ENCODE results near the gene TDG. TPM values are rescaled to one million over a fixed set of nuclear protein-coding genes. Genes with fewer than 3 reads are reported as not detected.

The TDG gene
- total and polyA plus RNA-seq, 4 donors: 5.0 to 18.7 (median 11.8) TPM

DNA sequence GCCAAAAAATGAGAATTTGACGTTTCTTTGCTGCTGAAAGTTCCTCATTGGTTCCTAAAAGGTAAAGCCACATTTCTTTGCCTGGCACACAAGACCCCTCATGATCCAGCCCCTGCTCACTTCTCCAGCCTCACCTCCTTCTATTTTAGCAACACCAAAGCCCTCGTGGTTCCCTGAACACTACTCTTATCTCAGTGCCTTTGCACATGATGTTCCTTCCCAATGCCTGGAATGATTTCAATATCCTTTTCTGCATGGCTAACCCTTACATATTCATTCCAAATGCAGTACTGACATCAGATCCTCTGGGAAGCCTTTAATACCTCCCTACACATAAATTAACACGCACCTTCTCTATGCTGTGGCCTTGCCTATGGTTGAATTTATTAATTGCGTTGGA is 44.4 kb downstream of the TDG start:
- WGBS: 92% methylated on average over 4 of the region's 4 CpGs
- DNase-seq (ENCODE audit: low spot score): no peak
- TF ChIP-seq NR2F2 (IDR thresholded peaks at IDR 0.05) (no peak), FOXA1 (IDR thresholded peaks at IDR 0.05) (no peak), TAF1 (conservative IDR thresholded peaks at IDR 0.05) (no peak), HNF4A (conservative IDR thresholded peaks at IDR 0.05) (no peak), FOXA2 (IDR thresholded peaks at IDR 0.05) (no peak), JUND (IDR thresholded peaks at IDR 0.05) (no peak), GABPA (IDR thresholded peaks at IDR 0.05 in 1 of 2, conservative IDR thresholded peaks at IDR 0.05 in 1 of 2) (no peak), HNF4G (IDR thresholded peaks at IDR 0.05) (no peak), RAD21 (IDR thresholded peaks at IDR 0.05) (no peak), YY1 (IDR thresholded peaks at IDR 0.05) (no peak), EGR1 (IDR thresholded peaks at IDR 0.05; ENCODE audit: low read depth in 2 of 2) (no peak), SP1 (IDR thresholded peaks at IDR 0.05) (no peak), RXRA (IDR thresholded peaks at IDR 0.05) (no peak)
- TF ChIP-seq, protein P1, sequence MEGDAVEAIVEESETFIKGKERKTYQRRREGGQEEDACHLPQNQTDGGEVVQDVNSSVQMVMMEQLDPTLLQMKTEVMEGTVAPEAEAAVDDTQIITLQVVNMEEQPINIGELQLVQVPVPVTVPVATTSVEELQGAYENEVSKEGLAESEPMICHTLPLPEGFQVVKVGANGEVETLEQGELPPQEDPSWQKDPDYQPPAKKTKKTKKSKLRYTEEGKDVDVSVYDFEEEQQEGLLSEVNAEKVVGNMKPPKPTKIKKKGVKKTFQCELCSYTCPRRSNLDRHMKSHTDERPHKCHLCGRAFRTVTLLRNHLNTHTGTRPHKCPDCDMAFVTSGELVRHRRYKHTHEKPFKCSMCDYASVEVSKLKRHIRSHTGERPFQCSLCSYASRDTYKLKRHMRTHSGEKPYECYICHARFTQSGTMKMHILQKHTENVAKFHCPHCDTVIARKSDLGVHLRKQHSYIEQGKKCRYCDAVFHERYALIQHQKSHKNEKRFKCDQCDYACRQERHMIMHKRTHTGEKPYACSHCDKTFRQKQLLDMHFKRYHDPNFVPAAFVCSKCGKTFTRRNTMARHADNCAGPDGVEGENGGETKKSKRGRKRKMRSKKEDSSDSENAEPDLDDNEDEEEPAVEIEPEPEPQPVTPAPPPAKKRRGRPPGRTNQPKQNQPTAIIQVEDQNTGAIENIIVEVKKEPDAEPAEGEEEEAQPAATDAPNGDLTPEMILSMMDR (IDR thresholded peaks at IDR 0.05; ENCODE audit: low read depth, low read length, missing input control): no peak
- TF ChIP-seq, protein P2, sequence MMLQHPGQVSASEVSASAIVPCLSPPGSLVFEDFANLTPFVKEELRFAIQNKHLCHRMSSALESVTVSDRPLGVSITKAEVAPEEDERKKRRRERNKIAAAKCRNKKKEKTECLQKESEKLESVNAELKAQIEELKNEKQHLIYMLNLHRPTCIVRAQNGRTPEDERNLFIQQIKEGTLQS (IDR thresholded peaks at IDR 0.05): no peak
- TF ChIP-seq, protein P3, sequence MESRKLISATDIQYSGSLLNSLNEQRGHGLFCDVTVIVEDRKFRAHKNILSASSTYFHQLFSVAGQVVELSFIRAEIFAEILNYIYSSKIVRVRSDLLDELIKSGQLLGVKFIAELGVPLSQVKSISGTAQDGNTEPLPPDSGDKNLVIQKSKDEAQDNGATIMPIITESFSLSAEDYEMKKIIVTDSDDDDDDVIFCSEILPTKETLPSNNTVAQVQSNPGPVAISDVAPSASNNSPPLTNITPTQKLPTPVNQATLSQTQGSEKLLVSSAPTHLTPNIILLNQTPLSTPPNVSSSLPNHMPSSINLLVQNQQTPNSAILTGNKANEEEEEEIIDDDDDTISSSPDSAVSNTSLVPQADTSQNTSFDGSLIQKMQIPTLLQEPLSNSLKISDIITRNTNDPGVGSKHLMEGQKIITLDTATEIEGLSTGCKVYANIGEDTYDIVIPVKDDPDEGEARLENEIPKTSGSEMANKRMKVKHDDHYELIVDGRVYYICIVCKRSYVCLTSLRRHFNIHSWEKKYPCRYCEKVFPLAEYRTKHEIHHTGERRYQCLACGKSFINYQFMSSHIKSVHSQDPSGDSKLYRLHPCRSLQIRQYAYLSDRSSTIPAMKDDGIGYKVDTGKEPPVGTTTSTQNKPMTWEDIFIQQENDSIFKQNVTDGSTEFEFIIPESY (IDR thresholded peaks at IDR 0.05): no peak
- TF ChIP-seq, protein P4, sequence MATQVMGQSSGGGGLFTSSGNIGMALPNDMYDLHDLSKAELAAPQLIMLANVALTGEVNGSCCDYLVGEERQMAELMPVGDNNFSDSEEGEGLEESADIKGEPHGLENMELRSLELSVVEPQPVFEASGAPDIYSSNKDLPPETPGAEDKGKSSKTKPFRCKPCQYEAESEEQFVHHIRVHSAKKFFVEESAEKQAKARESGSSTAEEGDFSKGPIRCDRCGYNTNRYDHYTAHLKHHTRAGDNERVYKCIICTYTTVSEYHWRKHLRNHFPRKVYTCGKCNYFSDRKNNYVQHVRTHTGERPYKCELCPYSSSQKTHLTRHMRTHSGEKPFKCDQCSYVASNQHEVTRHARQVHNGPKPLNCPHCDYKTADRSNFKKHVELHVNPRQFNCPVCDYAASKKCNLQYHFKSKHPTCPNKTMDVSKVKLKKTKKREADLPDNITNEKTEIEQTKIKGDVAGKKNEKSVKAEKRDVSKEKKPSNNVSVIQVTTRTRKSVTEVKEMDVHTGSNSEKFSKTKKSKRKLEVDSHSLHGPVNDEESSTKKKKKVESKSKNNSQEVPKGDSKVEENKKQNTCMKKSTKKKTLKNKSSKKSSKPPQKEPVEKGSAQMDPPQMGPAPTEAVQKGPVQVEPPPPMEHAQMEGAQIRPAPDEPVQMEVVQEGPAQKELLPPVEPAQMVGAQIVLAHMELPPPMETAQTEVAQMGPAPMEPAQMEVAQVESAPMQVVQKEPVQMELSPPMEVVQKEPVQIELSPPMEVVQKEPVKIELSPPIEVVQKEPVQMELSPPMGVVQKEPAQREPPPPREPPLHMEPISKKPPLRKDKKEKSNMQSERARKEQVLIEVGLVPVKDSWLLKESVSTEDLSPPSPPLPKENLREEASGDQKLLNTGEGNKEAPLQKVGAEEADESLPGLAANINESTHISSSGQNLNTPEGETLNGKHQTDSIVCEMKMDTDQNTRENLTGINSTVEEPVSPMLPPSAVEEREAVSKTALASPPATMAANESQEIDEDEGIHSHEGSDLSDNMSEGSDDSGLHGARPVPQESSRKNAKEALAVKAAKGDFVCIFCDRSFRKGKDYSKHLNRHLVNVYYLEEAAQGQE (IDR thresholded peaks at IDR 0.05): no peak
- TF ChIP-seq, protein P5, sequence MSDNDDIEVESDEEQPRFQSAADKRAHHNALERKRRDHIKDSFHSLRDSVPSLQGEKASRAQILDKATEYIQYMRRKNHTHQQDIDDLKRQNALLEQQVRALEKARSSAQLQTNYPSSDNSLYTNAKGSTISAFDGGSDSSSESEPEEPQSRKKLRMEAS (IDR thresholded peaks at IDR 0.05): no peak

More for the DNA sequence above, 44.4 kb downstream of the TDG start:
- H3K36me3 ChIP-seq (ENCODE audit: control insufficient read depth in 4 of 4, insufficient read depth in 3 of 4, low read depth in 1 of 4, low read length in 3 of 4): no peaks in the 10 kb centered on the region
- H3K9ac ChIP-seq (ENCODE audit: low read depth in 1 of 2, low read length in 2 of 2): no peak overlapping the region
- H3K27ac ChIP-seq (ENCODE audit: low read depth in 1 of 2, low read length in 2 of 2): no peak overlapping the region
- H3K4me3 ChIP-seq (ENCODE audit: low read depth in 1 of 3, low read length in 3 of 3): no peak overlapping the region
- H3K9me3 ChIP-seq (ENCODE audit: control insufficient read depth in 4 of 4, low read length in 3 of 4): no peaks in the 10 kb centered on the region
- no peaks in the 10 kb centered on the region for H3K4me1 ChIP-seq (ENCODE audit: control insufficient read depth in 4 of 4, insufficient read depth in 4 of 4, low read length in 3 of 4)
- no peaks in the 10 kb centered on the region for H3K27me3 ChIP-seq (ENCODE audit: control insufficient read depth in 4 of 4, insufficient read depth in 4 of 4, low read length in 3 of 4)

All from liver (tissue), 9 donors.